Measurements from ENCODE around the gene RIPOR2.
"Not testable (repeated sequence)": the region's sequence is repeated elsewhere in the genome, so short reads cannot be mapped to it uniquely, and the experiment has no call there.

The RIPOR2 gene

DNA sequence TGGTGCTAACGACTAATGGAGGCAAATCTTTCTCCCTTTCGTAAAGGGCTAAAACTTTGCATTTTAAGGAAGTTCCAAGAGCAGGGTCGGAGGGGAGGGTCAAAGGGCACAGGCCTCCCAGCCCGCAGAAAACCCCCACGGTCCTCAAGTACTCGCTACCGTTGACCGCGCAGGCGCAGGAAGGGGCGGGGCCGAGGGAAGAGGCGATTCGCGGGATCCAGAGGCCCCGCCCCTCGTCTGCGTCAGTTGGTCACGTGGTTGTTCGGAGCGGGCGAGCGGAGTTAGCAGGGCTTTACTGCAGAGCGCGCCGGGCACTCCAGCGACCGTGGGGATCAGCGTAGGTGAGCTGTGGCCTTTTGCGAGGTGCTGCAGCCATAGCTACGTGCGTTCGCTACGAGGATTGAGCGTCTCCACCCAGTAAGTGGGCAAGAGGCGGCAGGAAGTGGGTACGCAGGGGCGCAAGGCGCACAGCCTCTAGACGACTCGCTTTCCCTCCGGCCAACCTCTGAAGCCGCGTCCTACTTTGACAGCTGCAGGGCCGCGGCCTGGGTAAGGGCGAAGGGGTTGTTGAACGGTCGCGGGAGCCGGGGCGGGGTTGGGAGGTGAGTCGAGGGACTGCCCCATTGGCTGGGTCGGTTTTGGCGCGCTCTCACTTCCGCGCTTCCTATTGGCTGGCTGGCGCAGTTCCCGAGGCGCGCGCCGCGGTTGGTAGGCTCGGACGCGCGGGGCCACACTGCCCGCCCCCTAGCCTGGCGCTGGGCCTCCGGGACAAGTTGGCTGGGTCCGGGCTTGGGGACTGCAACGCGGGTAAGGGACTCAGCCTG, 160.9 kb downstream of the RIPOR2 start, which contains the start of gene GMNN:
GMNN (plus strand) TSS at position 242 of the 824 bp plus-strand sequence. CDS start 2,310 bp downstream, outside the sequence.
- Histone ChIP-seq H3K4me3 (ENCODE audit: low read depth, low read length) (peak within 1 kb of the TSS; percentile 97), H3K4me1 (peaks cover 4% of the 10 kb centered on the region; the same call in 1 of the 2 replicates), H3K9me3 (no peaks in the 10 kb centered on the region), H3K36me3 (peaks cover 16% of the 10 kb centered on the region), H3K27me3 (no peaks in the 10 kb centered on the region)
- peak; percentile 99 for DNase-seq
- TF ChIP-seq, protein P1, sequence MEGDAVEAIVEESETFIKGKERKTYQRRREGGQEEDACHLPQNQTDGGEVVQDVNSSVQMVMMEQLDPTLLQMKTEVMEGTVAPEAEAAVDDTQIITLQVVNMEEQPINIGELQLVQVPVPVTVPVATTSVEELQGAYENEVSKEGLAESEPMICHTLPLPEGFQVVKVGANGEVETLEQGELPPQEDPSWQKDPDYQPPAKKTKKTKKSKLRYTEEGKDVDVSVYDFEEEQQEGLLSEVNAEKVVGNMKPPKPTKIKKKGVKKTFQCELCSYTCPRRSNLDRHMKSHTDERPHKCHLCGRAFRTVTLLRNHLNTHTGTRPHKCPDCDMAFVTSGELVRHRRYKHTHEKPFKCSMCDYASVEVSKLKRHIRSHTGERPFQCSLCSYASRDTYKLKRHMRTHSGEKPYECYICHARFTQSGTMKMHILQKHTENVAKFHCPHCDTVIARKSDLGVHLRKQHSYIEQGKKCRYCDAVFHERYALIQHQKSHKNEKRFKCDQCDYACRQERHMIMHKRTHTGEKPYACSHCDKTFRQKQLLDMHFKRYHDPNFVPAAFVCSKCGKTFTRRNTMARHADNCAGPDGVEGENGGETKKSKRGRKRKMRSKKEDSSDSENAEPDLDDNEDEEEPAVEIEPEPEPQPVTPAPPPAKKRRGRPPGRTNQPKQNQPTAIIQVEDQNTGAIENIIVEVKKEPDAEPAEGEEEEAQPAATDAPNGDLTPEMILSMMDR (IDR thresholded peaks at IDR 0.05; ENCODE audit: low read depth, low read length): no peak

DNA sequence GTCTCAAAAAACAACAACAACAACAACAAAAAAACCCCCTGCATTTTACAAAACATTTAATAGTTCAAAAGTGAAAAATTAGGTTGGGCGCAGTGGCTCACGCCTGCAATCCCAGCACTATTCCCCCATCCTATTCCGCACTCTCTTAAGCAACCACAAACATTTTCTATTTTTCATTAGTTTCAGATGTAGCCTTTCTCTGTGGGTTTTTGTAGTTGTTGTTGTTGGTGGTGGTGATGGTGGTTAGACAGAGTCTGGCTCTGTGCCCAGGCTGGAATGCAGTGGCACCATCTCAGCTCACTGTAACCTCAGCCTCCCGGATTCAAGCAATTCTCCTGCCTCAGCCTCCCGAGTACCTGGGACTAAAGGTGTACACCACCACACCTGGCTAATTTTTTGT, 167.4 kb downstream of the RIPOR2 start:
- Histone ChIP-seq H3K4me3 (ENCODE audit: low read depth, low read length) (no peak overlapping the region), H3K36me3 (no peaks in the 10 kb centered on the region), H3K4me1 (no peaks in the 10 kb centered on the region), H3K9me3 (no peaks in the 10 kb centered on the region), H3K27me3 (no peaks in the 10 kb centered on the region)
- TF ChIP-seq, protein P1 (IDR thresholded peaks at IDR 0.05; ENCODE audit: low read depth, low read length): no peak
- DNase-seq: no peak

DNA sequence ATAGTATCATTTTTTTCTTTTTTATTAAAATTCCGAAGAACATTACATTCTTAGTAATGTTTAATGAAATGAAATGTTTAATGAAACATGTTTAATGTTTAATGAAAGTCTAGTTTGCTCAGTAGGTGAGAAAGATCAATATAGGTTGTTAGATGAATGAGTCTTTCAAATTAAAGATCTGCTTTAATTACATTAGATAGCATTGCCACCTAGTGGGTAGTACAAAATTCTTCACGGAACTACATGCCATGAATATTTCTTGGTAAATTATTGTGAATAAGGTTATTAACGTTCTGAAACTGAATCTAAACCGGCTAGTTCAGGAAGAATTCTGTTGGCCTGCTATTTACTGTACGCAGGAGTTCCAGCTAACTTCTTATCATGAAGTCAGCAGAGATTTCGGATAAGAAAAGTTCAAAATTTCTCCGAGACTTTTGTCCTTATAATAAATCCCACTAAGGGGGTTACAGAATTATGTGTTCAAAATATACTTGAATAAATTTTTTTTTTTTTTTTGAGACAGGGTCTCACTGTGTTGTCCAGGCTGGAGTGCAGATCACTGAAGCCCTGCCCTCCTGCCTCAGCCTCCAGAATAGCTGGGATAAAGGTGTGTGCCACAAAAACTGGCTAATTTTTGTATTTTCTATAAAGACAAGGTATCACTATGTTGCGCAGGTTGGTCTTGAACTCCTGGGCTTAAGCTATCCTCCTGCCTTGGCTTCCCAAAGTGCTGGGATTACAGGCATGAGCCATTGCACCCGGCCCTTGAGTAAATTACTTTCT, 168.9 kb downstream of the RIPOR2 start:
- no peaks in the 10 kb centered on the region for H3K36me3 ChIP-seq
- H3K27me3 ChIP-seq: no peaks in the 10 kb centered on the region
- TF ChIP-seq, protein P1 (IDR thresholded peaks at IDR 0.05; ENCODE audit: low read depth, low read length): peak; percentile 16; the same call in 1 of the 2 replicates
- H3K4me1 ChIP-seq: no peaks in the 10 kb centered on the region
- no peaks in the 10 kb centered on the region for H3K9me3 ChIP-seq
- no peak for DNase-seq
- H3K4me3 ChIP-seq (ENCODE audit: low read depth, low read length): no peak overlapping the region

DNA sequence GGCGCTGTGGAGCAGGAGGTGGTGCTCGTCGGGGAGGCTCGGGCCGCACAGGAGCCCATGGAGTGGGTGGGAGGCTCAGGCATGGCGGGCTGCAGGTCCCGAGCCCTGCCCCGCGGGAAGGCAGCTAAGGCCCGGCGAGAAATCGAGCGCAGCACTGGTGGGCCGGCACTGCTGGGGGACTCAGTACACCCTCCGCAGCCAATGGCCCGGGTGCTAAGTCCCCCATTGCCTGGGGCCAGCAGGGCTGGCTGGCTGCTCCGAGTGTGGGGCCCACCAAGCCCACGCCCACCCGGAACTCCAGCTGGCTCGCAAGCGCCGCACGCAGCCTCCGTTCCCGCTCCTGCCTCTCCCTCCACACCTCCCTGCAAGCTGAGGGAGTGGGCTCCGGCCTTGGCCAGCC, 169.8 kb downstream of the RIPOR2 start:
- not testable (repeated sequence) for H3K4me1 ChIP-seq; H3K4me3 ChIP-seq (ENCODE audit: low read depth, low read length); H3K36me3 ChIP-seq; H3K9me3 ChIP-seq; DNase-seq; H3K27me3 ChIP-seq

DNA sequence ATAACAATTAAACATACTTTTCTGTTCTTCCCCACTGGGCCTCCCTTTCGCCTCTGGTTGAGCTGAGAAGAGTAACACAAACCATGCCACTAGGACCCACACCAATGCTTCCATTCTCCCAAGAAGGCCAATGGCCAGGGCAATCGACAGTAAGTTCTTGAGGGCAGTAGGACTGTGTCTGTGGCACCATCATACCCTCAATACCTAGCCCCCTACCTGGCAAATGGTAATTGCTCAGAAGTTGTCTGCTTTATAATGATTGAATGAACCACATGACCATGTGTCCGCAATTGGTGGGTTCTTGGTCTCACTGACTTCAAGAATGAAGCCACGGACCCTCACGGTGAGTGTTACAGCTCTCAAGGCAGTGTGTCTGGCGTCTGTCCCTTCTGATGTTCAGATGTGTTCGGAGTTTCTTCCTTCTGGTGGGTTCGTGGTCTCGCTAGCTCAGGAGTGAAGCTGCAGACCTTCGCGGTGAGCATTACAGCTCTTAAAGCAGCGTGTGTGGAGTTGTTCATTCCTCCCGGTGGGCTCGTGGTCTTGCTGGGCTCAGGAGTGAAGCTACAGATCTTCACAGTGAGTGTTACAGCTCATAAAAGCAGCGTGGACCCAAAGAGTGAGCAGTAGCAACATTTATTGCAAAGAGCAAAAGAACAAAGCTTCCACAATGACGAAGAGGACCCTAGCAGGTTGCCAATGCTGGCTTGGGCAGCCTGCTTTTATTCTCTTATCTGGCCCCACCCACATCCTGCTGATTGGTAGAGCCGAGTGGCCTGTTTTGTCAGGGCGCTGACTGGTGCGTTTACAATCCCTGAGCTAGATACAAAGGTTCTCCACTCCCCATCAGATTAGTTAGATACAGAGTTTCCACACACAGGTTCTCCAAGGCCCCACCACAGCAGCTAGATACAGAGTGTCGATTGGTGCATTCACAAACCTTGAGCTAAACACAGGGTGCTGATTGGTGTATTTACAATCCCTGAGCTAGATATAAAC, 170.6 kb downstream of the RIPOR2 start:
- DNase-seq; H3K27me3 ChIP-seq; H3K36me3 ChIP-seq; H3K9me3 ChIP-seq; H3K4me1 ChIP-seq; H3K4me3 ChIP-seq (ENCODE audit: low read depth, low read length): not testable (repeated sequence)

DNA sequence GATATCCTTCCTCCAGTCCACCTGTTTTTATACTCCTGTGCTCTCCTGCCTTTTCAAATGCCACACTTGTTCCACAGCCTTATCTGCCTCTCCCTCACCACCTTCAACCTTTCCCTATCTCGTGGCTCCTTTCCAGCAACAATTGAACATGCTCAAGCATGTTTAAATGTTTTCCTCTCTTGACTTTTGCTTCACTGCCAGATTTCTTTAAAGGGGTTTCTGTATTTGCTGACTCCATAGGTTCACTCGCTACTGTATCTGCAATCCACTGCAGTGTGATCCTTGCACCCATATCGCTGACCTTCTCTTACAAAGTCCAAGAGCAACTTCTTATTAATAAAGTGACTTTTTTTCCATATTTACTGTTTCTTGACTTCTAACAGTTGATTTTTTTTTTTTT, 172.2 kb downstream of the RIPOR2 start:
- no peaks in the 10 kb centered on the region for H3K4me1 ChIP-seq
- no peaks in the 10 kb centered on the region for H3K27me3 ChIP-seq
- no peaks in the 10 kb centered on the region for H3K36me3 ChIP-seq
- TF ChIP-seq, protein P1 (IDR thresholded peaks at IDR 0.05; ENCODE audit: low read depth, low read length): no peak
- no peak overlapping the region for H3K4me3 ChIP-seq (ENCODE audit: low read depth, low read length)
- no peak for DNase-seq
- H3K9me3 ChIP-seq: no peaks in the 10 kb centered on the region

Data from BE2C (cell line).